GM19043 (cell line): ENCODE data around the gene PMEPA1.

Experiments
- ATAC-seq: cut with Tn5 transposase; IDR thresholded peaks from one replicate; pipeline ENCODE4 v1.9.1; 2021; ENCODE audit warnings: low read depth; ENCODE audit not compliant: unreplicated experiment

The PMEPA1 gene

GRCh38 chr20:57709823-57710799 is at the start of gene PMEPA1:
Gene PMEPA1 (minus strand): TSS chr20:57710015. CDS start chr20:57709582, 433 bp downstream.
- ATAC-seq: peak; percentile 54

- ATAC-seq: no peak
Measured at GRCh38 chr20:57757767-57758166, 48.0 kb upstream of the PMEPA1 start.

GRCh38 chr20:57756921-57757320 is 47.1 kb upstream of the PMEPA1 start:
- ATAC-seq: no peak

GRCh38 chr20:57756213-57756612 is 46.4 kb upstream of the PMEPA1 start:
- no peak for ATAC-seq

GRCh38 chr20:57755609-57756008 is 45.8 kb upstream of the PMEPA1 start:
- ATAC-seq: no peak

GRCh38 chr20:57754190-57754589 is 44.4 kb upstream of the PMEPA1 start:
- ATAC-seq: no peak

GRCh38 chr20:57753332-57754164 is 43.7 kb upstream of the PMEPA1 start:
- ATAC-seq: no peak

GRCh38 chr20:57751411-57751810 is 41.6 kb upstream of the PMEPA1 start:
- ATAC-seq: no peak

GRCh38 chr20:57749869-57750268 is 40.1 kb upstream of the PMEPA1 start:
- no peak for ATAC-seq

GRCh38 chr20:57749131-57749690 is 39.4 kb upstream of the PMEPA1 start:
- no peak for ATAC-seq

GRCh38 chr20:57748601-57749130 is 38.9 kb upstream of the PMEPA1 start:
- ATAC-seq: no peak

GRCh38 chr20:57747861-57748481 is 38.2 kb upstream of the PMEPA1 start:
- ATAC-seq: no peak

- ATAC-seq: no peak
Measured at GRCh38 chr20:57746832-57747404, 37.1 kb upstream of the PMEPA1 start.

GRCh38 chr20:57746201-57746600 is 36.4 kb upstream of the PMEPA1 start:
- ATAC-seq: no peak

- no peak for ATAC-seq
Measured at GRCh38 chr20:57744206-57744605, 34.4 kb upstream of the PMEPA1 start.

- ATAC-seq: no peak
Measured at GRCh38 chr20:57743450-57744095, 33.8 kb upstream of the PMEPA1 start.

- ATAC-seq: no peak
Measured at GRCh38 chr20:57742507-57743181, 32.8 kb upstream of the PMEPA1 start.

- no peak for ATAC-seq
Measured at GRCh38 chr20:57738484-57738883, 28.7 kb upstream of the PMEPA1 start.

- no peak for ATAC-seq
Measured at GRCh38 chr20:57738053-57738452, 28.2 kb upstream of the PMEPA1 start.
